ENCODE measurements around the gene THSD7A.
A peak's percentile ranks its signal among the peaks of the same experiment; 100 is the strongest.

DNA sequence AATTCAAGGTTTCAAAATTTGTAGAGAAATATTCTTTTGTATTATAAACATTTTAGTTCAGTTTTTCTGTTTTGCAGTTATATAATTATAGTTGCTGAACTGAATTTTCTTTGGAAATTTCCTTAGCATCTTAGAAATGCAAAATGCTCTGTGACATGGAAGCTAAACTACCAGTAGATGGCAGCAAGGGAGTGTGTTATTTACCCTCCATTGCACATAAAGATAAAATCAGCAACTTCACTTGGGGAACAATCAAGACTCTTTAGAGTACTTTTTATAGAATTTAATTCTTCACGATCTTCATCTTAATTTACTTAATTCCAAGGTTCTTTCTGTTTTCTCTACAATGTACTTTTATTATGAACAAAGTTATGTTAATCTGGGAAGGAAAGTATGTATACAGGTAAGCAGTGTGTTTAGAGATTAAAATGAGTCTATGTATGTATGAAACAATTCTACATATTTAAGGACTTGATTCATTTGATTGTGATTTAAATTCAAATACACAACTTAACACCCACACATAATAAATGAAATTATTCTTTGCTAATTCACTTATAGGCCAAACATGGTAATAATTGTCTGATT is 404.2 kb downstream of the THSD7A start:
- TF ChIP-seq, protein P1, sequence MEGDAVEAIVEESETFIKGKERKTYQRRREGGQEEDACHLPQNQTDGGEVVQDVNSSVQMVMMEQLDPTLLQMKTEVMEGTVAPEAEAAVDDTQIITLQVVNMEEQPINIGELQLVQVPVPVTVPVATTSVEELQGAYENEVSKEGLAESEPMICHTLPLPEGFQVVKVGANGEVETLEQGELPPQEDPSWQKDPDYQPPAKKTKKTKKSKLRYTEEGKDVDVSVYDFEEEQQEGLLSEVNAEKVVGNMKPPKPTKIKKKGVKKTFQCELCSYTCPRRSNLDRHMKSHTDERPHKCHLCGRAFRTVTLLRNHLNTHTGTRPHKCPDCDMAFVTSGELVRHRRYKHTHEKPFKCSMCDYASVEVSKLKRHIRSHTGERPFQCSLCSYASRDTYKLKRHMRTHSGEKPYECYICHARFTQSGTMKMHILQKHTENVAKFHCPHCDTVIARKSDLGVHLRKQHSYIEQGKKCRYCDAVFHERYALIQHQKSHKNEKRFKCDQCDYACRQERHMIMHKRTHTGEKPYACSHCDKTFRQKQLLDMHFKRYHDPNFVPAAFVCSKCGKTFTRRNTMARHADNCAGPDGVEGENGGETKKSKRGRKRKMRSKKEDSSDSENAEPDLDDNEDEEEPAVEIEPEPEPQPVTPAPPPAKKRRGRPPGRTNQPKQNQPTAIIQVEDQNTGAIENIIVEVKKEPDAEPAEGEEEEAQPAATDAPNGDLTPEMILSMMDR (IDR thresholded peaks at IDR 0.05) = peak; percentile 87
- no peak for TF ChIP-seq EZH2 (IDR thresholded peaks at IDR 0.05)
- TF ChIP-seq EZH2phosphoT487 (IDR thresholded peaks at IDR 0.05) = no peak

All from neural progenitor cell (in vitro differentiated cells).